ENCODE data around the gene PINLYP.

GRCh38 chr19:43575955-43576878 lies 616 bp downstream of the PINLYP start:
- TF ChIP-seq CTCF (IDR thresholded peaks at IDR 0.05) (no peak), POLR2A (IDR thresholded peaks at IDR 0.05) (no peak)
